Measurements from ENCODE around the gene LRFN5.

DNA sequence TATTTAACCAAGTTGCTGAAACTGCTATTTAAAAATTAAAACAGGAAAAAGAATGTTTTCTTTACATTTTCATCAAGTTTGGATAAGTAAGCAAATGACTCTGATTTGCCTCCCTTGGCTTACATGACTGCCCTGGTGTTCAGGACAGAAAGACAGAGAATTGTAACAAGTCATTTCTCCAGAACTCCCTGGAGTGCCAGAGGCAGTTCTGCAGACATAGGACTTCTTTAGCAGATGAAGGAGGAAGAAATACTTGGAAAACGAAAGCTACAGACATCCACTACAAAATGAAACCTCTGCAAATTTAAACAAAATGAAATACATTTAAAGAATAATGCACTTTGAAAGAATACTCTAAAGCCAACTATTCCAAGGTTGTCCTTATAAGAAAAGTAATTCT lies 253.9 kb downstream of the LRFN5 start:
- TF ChIP-seq EZH2 (IDR thresholded peaks at IDR 0.05; ENCODE audit: low read depth, low read length, severe bottlenecking): no peak
- TF ChIP-seq, protein P1, sequence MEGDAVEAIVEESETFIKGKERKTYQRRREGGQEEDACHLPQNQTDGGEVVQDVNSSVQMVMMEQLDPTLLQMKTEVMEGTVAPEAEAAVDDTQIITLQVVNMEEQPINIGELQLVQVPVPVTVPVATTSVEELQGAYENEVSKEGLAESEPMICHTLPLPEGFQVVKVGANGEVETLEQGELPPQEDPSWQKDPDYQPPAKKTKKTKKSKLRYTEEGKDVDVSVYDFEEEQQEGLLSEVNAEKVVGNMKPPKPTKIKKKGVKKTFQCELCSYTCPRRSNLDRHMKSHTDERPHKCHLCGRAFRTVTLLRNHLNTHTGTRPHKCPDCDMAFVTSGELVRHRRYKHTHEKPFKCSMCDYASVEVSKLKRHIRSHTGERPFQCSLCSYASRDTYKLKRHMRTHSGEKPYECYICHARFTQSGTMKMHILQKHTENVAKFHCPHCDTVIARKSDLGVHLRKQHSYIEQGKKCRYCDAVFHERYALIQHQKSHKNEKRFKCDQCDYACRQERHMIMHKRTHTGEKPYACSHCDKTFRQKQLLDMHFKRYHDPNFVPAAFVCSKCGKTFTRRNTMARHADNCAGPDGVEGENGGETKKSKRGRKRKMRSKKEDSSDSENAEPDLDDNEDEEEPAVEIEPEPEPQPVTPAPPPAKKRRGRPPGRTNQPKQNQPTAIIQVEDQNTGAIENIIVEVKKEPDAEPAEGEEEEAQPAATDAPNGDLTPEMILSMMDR (IDR thresholded peaks at IDR 0.05; ENCODE audit: control extremely low read depth in 1 of 3, insufficient read depth in 1 of 3, low read depth in 1 of 3, low read length in 3 of 3): no peak
- TF ChIP-seq CEBPB (IDR thresholded peaks at IDR 0.05; ENCODE audit: low read depth, low read length): no peak
- TF ChIP-seq POLR2AphosphoS5 (IDR thresholded peaks at IDR 0.05; ENCODE audit: low read depth, low read length): no peak
- no peak for TF ChIP-seq POU5F1 (IDR thresholded peaks at IDR 0.05; ENCODE audit: low read depth, low read length)
- no peak for TF ChIP-seq ZNF274 (IDR thresholded peaks at IDR 0.05; ENCODE audit: borderline replicate concordance, extremely low read depth, low read length)
- TF ChIP-seq GABPA (IDR thresholded peaks at IDR 0.05; ENCODE audit: borderline replicate concordance, insufficient read depth, low read length): no peak
- no peak for TF ChIP-seq EGR1 (IDR thresholded peaks at IDR 0.05; ENCODE audit: borderline replicate concordance, low read depth, low read length)
- TF ChIP-seq NANOG (IDR thresholded peaks at IDR 0.05; ENCODE audit: insufficient read depth, low read depth, low read length, poor library complexity, severe bottlenecking): no peak
- TF ChIP-seq EP300 (IDR thresholded peaks at IDR 0.05; ENCODE audit: borderline replicate concordance in 1 of 2, low read depth in 2 of 2, low read length in 2 of 2): no peak

All from H1 (cell line).